ENCODE measurements around the gene THOC5. TPM values are rescaled to one million over a fixed set of nuclear protein-coding genes. Genes with fewer than 3 reads are reported as not detected.
"Not testable (repeated sequence)": the region's sequence is repeated elsewhere in the genome, so short reads cannot be mapped to it uniquely, and the experiment has no call there.

THOC5 gene
- total RNA-seq, 1 experiment from 2014 or later, result 74.4 TPM

- ATAC-seq; BruUV-seq (replicated peaks); POLR2A ChIA-PET; in situ Hi-C loops (cut with HindIII; ENCODE audit: low pct_unique_long_range_greater_than_20kb, low sequenced_read_pairs); H3K27me3 ChIP-seq (ENCODE audit: control insufficient read depth, insufficient read depth, low read length); CTCF ChIA-PET; H3K9me3 ChIP-seq (ENCODE audit: control insufficient read depth, insufficient read depth, low read depth, low read length); H3K36me3 ChIP-seq (ENCODE audit: control insufficient read depth, insufficient read depth, low read length); intact Hi-C loops (cut with micrococcal nuclease; ENCODE audit: unreplicated experiment); H3K4me1 ChIP-seq (ENCODE audit: control insufficient read depth, insufficient read depth, low read length); H3K27ac ChIP-seq (ENCODE audit: low read length); DNase-seq (ENCODE audit: low read depth, low spot score); H3K4me3 ChIP-seq (ENCODE audit: low read depth in 2 of 2, low read length in 2 of 2): not testable (repeated sequence)
These were observed 44.5 kb upstream of the THOC5 start for GRCh38 chr22:29597871-29598683.

GRCh38 chr22:29596408-29596807 is 42.9 kb upstream of the THOC5 start:
- Histone ChIP-seq H3K4me1 (ENCODE audit: control insufficient read depth, insufficient read depth, low read length) (no peaks in the 10 kb centered on the region), H3K9me3 (ENCODE audit: control insufficient read depth, insufficient read depth, low read depth, low read length) (no peaks in the 10 kb centered on the region), H3K36me3 (ENCODE audit: control insufficient read depth, insufficient read depth, low read length) (no peaks in the 10 kb centered on the region), H3K4me3 (ENCODE audit: low read depth in 2 of 2, low read length in 2 of 2) (no peak overlapping the region), H3K27me3 (ENCODE audit: control insufficient read depth, insufficient read depth, low read length) (no peaks in the 10 kb centered on the region), H3K27ac (ENCODE audit: low read length) (no peak overlapping the region)
- BruUV-seq (replicated peaks), result no TSS peak
- TF ChIP-seq CTCF (IDR thresholded peaks at IDR 0.05) (no peak), REST (IDR thresholded peaks at IDR 0.05; ENCODE audit: insufficient read depth in 1 of 2, low read depth in 2 of 2, low read length in 1 of 2) (no peak), POLR2AphosphoS5 (IDR thresholded peaks at IDR 0.05; ENCODE audit: low read depth, low read length) (no peak), TCF7L2 (IDR thresholded peaks at IDR 0.05; ENCODE audit: low read depth, low read length) (no peak), SIN3A (IDR thresholded peaks at IDR 0.05; ENCODE audit: borderline replicate concordance, insufficient read depth, low read depth, low read length) (no peak)
- CTCF ChIA-PET, result no interaction called here
- DNase-seq (ENCODE audit: low read depth, low spot score) (no peak), ATAC-seq (no peak)
- in situ Hi-C loops (cut with HindIII; ENCODE audit: low pct_unique_long_range_greater_than_20kb, low sequenced_read_pairs) (no loop called here), intact Hi-C loops (cut with micrococcal nuclease; ENCODE audit: unreplicated experiment) (no loop called here)
- POLR2A ChIA-PET, result no interaction called here

GRCh38 chr22:29594447-29594846 is 40.9 kb upstream of the THOC5 start:
- in situ Hi-C loops (cut with HindIII; ENCODE audit: low pct_unique_long_range_greater_than_20kb, low sequenced_read_pairs); POLR2A ChIA-PET; intact Hi-C loops (cut with micrococcal nuclease; ENCODE audit: unreplicated experiment): not testable (repeated sequence)

More at GRCh38 chr22:29594447-29594846, 40.9 kb upstream of the THOC5 start:
- ATAC-seq; H3K36me3 ChIP-seq (ENCODE audit: control insufficient read depth, insufficient read depth, low read length); H3K4me1 ChIP-seq (ENCODE audit: control insufficient read depth, insufficient read depth, low read length); H3K9me3 ChIP-seq (ENCODE audit: control insufficient read depth, insufficient read depth, low read depth, low read length); H3K27me3 ChIP-seq (ENCODE audit: control insufficient read depth, insufficient read depth, low read length); H3K4me3 ChIP-seq (ENCODE audit: low read depth in 2 of 2, low read length in 2 of 2); CTCF ChIA-PET; BruUV-seq (replicated peaks); H3K27ac ChIP-seq (ENCODE audit: low read length); DNase-seq (ENCODE audit: low read depth, low spot score): not testable (repeated sequence)

Measured in Panc1 (cell line).